ENCODE results near the gene SNRPN.
"Not testable (repeated sequence)": the region's sequence is repeated elsewhere in the genome, so short reads cannot be mapped to it uniquely, and the experiment has no call there.

SNRPN gene

DNA sequence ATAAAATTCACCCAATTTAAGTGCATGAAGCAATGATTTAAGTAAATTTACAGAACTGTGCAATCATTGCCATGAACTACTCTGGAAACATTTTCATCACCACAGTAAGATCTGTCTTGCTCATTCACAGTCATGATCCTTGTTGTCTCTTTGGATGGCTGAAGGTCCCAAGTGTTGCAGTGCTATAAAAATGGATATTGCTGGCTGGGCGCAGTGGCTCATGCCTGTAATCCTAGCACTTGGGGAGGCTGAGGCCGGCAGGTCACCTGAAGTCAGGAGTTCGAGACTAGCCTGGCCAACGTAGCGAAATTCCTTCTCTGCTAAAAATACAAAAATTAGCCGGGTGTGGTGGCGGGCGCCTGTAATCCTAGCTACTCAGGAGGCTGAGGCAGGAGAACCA is 17.0 kb downstream of the SNRPN start:
- no peak for DNase-seq

DNA sequence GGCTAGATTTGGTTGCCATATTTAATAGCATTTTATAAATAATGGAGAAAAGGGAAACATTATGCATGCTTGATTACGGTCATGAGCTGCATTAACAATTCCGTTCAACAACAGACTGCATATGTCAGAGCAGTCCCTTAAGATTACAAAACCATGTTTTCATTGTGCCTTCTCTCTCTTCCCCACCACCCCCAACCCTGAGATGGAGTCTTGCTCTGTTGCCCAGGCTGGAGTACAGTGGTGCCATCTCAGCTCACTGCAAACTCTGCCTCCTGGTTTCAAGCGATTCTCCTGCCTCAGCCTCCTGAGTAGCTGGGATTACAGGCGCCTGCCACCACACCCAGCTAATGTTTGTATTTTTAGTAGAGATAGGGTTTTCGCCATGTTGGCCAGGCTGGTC is 17.9 kb downstream of the SNRPN start:
- not testable (repeated sequence) for DNase-seq

- DNase-seq = no peak
These were observed 22.1 kb downstream of the SNRPN start for GRCh38 chr15:24976932-24977331.

DNA sequence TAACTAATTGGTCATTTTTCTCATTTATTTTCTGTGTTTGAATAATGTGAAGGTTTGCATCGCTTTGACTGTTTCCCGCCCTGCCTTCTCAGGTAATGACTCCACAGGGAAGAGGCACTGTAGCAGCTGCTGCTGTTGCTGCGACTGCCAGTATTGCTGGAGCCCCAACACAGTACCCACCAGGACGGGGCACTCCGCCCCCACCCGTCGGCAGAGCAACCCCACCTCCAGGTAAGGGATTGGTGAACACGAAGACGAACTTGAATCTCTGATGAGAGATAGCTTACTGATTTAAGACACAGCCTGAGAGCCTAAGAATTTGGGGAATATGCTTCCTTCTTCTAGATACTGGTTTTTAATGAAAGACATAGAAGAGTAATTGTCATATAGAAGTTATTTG is 22.9 kb downstream of the SNRPN start:
- DNase-seq = no peak

DNA sequence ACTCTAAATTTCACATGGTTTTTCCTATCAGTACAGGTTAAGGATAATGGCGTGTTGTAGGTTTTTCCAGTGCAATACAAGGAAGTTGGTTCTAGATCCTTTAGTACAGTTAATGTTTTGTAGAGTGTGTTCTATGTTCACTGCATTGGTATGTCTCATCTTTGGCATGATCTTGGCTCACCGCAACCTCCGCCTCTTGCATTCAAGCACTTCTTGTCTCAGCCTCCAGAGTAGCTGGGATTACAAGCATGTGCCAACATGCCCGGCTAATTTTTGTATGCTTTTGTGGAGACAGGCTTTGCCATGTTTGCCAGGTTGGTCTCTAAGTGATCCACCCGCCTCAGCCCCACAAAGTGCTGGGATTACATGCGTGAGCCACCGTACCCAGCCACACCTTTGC is 30.4 kb downstream of the SNRPN start:
- DNase-seq = no peak

DNA sequence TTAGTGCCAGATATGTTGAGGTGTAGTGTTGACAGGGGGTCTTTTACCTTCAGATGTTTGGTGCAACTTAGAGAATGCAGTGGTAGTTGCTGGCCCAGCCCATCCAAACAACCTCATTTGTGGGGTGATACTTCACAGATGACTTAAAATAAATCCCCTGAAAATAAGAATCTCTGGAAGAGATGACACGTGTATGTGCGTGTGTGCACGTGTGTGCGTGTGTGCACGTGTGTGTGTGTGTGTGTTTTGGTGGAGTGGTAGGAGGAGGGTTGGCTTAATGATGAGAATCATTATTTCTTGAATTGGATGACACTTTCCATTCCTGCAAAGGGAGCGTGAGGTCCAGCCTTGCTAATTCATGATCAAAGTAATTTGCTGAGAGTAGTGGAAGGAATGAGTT is 31.9 kb downstream of the SNRPN start:
- DNase-seq = no peak

- DNase-seq = no peak
These were observed 64.6 kb downstream of the SNRPN start for GRCh38 chr15:25019434-25019833.

DNA sequence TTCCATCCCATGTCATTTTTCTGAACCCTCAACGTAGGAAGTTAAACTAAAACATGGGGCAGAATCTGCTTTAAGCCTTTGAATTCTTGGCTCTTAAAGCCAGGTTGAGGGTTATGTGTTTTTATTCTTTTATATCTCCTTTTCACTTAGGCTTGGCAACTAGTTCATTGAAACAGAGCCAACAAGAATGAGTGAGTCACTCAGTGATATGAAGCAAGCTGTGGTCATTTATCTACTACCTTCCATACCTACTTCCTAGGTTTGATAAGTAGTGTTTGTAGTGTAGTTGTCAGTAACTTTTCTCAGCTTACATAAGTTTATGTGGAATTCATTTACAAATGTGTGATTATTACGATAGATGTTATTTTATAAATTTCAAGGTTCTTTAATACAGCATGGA is 67.4 kb downstream of the SNRPN start:
- no peak for DNase-seq

Measured in NCI-H1694 (cell line).